Vagina (tissue), 2 donors: ENCODE measurements around the gene PHACTR3. TPM values are rescaled to one million over a fixed set of nuclear protein-coding genes. Genes with fewer than 3 reads are reported as not detected.

Experiments
- DNase-seq, 2 donors: peaks; one replicate each; pipeline ENCODE4 v3.0.0-alpha.2; 2017; ENCODE audit errors: extremely low spot score in 2 of 2
- H3K27ac ChIP-seq: fragments of 200-600 bp; sonication (generic); one replicate; pipeline ENCODE4 v1.5.1; 2019
- H3K27me3 ChIP-seq: fragments of 200-600 bp; sonication (generic); one replicate; pipeline ENCODE4 v1.5.1; 2019
- H3K36me3 ChIP-seq, 2 donors: fragments of 200-600 bp; sonication (generic); one replicate each; pipeline ENCODE4 v1.5.1; 2017 to 2019
- H3K4me1 ChIP-seq: fragments of 200-600 bp; sonication (generic); one replicate; pipeline ENCODE4 v1.5.1; 2019
- H3K4me3 ChIP-seq, 2 donors: fragments of 200-600 bp; sonication (generic); 1 replicate in 1 of 2; 2 replicates in 1 of 2; pipeline ENCODE4 v1.5.1; 2016 to 2019
- H3K9me3 ChIP-seq: fragments of 200-600 bp; sonication (generic); one replicate; pipeline ENCODE4 v1.5.1; 2019
- CTCF ChIP-seq, 3 experiments: fragments of 450-650 bp in 2 of 3; fragments of 200-600 bp in 1 of 3; sonication (generic) in 1 of 3; IDR thresholded peaks; one replicate each; pipeline ENCODE4 v1.5.1; 2017 to 2019; ENCODE audit warnings: antibody characterized with exemption in 3 of 3, mild to moderate bottlenecking in 2 of 3, moderate library complexity in 2 of 3
- POLR2A ChIP-seq, 2 donors: fragments of 450-650 bp; IDR thresholded peaks; one replicate each; pipeline ENCODE4 v1.6.1; 2017; ENCODE audit warnings: antibody characterized with exemption in 2 of 2, mild to moderate bottlenecking in 2 of 2, moderate library complexity in 2 of 2
- POLR2AphosphoS5 ChIP-seq, 2 donors: sonication (generic); formaldehyde crosslinking; IDR thresholded peaks; one replicate each; pipeline ENCODE4 v1.9.0; 2017; ENCODE audit warnings: antibody characterized with exemption in 2 of 2, mild to moderate bottlenecking in 2 of 2, low read depth in 1 of 2; ENCODE audit not compliant: insufficient read depth in 1 of 2
- intact Hi-C: fragments of 100-400 bp; cut with DNase I; formaldehyde crosslinking; loops from one replicate; pipeline ENCODE4 v1.15.1; 2023
- total RNA-seq: library from RNA; depleted of rRNA; stranded (reverse); fragments of >200 nt; gene quantifications from one replicate; pipeline ENCODE4 v1.2.3, GENCODE V29; 2016

PHACTR3 gene
- total RNA-seq, 1 donor from 2014 or later, result 8.3 TPM

GRCh38 chr20:59622496-59622895, 18.2 kb downstream of the PHACTR3 start:
- H3K27me3 ChIP-seq, result no peaks in the 10 kb centered on the region
- intact Hi-C loops, result no loop called here
- H3K36me3 ChIP-seq, result no peaks in the 10 kb centered on the region
- H3K9me3 ChIP-seq, result no peaks in the 10 kb centered on the region
- H3K4me3 ChIP-seq, result no peak overlapping the region
- no peak for TF ChIP-seq CTCF (IDR thresholded peaks at IDR 0.05)
- no peak for TF ChIP-seq POLR2AphosphoS5 (IDR thresholded peaks at IDR 0.05; ENCODE audit: insufficient read depth in 1 of 2, low read depth in 1 of 2)
- no peaks in the 10 kb centered on the region for H3K4me1 ChIP-seq
- no peak for DNase-seq
- H3K27ac ChIP-seq, result no peak overlapping the region

GRCh38 chr20:59623133-59623532, 18.8 kb downstream of the PHACTR3 start:
- intact Hi-C loops, result no loop called here
- no peak for DNase-seq
- Histone ChIP-seq H3K36me3 (no peaks in the 10 kb centered on the region), H3K27me3 (no peaks in the 10 kb centered on the region), H3K4me1 (no peaks in the 10 kb centered on the region), H3K4me3 (no peak overlapping the region), H3K27ac (no peak overlapping the region), H3K9me3 (no peaks in the 10 kb centered on the region)
- TF ChIP-seq CTCF (IDR thresholded peaks at IDR 0.05) (no peak), POLR2AphosphoS5 (IDR thresholded peaks at IDR 0.05; ENCODE audit: insufficient read depth in 1 of 2, low read depth in 1 of 2) (no peak), POLR2A (IDR thresholded peaks at IDR 0.05) (no peak)

GRCh38 chr20:59623583-59623982, 19.2 kb downstream of the PHACTR3 start:
- no peaks in the 10 kb centered on the region for H3K27me3 ChIP-seq
- no peak for DNase-seq
- no peaks in the 10 kb centered on the region for H3K4me1 ChIP-seq
- no peak overlapping the region for H3K4me3 ChIP-seq
- intact Hi-C loops, result no loop called here
- no peaks in the 10 kb centered on the region for H3K9me3 ChIP-seq
- TF ChIP-seq POLR2A (IDR thresholded peaks at IDR 0.05) (no peak), CTCF (IDR thresholded peaks at IDR 0.05) (no peak), POLR2AphosphoS5 (IDR thresholded peaks at IDR 0.05; ENCODE audit: insufficient read depth in 1 of 2, low read depth in 1 of 2) (no peak)
- H3K36me3 ChIP-seq, result no peaks in the 10 kb centered on the region
- H3K27ac ChIP-seq, result no peak overlapping the region

- Histone ChIP-seq H3K27ac (no peak overlapping the region), H3K9me3 (no peaks in the 10 kb centered on the region), H3K27me3 (no peaks in the 10 kb centered on the region), H3K36me3 (no peaks in the 10 kb centered on the region), H3K4me1 (no peaks in the 10 kb centered on the region), H3K4me3 (no peak overlapping the region)
- no peak for TF ChIP-seq CTCF (IDR thresholded peaks at IDR 0.05)
- no peak for TF ChIP-seq POLR2A (IDR thresholded peaks at IDR 0.05)
- no peak for TF ChIP-seq POLR2AphosphoS5 (IDR thresholded peaks at IDR 0.05; ENCODE audit: insufficient read depth in 1 of 2, low read depth in 1 of 2)
- intact Hi-C loops, result no loop called here
- no peak for DNase-seq
These were observed 20.1 kb downstream of the PHACTR3 start for GRCh38 chr20:59624401-59624800.

- H3K9me3 ChIP-seq, result no peaks in the 10 kb centered on the region
- H3K36me3 ChIP-seq, result no peaks in the 10 kb centered on the region
- intact Hi-C loops, result no loop called here
- TF ChIP-seq POLR2AphosphoS5 (IDR thresholded peaks at IDR 0.05; ENCODE audit: insufficient read depth in 1 of 2, low read depth in 1 of 2), result no peak
- TF ChIP-seq POLR2A (IDR thresholded peaks at IDR 0.05), result no peak
- TF ChIP-seq CTCF (IDR thresholded peaks at IDR 0.05), result no peak
- H3K27me3 ChIP-seq, result no peaks in the 10 kb centered on the region
- H3K4me1 ChIP-seq, result no peaks in the 10 kb centered on the region
- H3K27ac ChIP-seq, result no peak overlapping the region
- H3K4me3 ChIP-seq, result no peak overlapping the region
- no peak for DNase-seq
These were observed 21.0 kb downstream of the PHACTR3 start for GRCh38 chr20:59625214-59625922.
